ENCODE data around the gene FHDC1.

The FHDC1 gene

GRCh38 chr4:153018031-153018430 lies 81.9 kb downstream of the FHDC1 start:
- no peak overlapping the region for H3K4me3 ChIP-seq (IDR thresholded peaks at IDR 0.05; ENCODE audit: insufficient read depth, low read depth, low read length)
- no peak for TF ChIP-seq CTCF (conservative IDR thresholded peaks at IDR 0.05; ENCODE audit: low read depth, low read length)
- H3K9ac ChIP-seq, result no peak overlapping the region
- no peaks in the 10 kb centered on the region for H3K36me3 ChIP-seq (ENCODE audit: insufficient read depth)
- H3K4me2 ChIP-seq, result no peak overlapping the region
- H3K79me2 ChIP-seq (ENCODE audit: insufficient read depth, low read depth), result no peaks in the 10 kb centered on the region
- no peaks in the 10 kb centered on the region for H3K4me1 ChIP-seq (ENCODE audit: low read depth, poor library complexity, severe bottlenecking)
- no peak overlapping the region for H2AFZ ChIP-seq (ENCODE audit: low read depth)
- H3K27ac ChIP-seq, result no peak overlapping the region
- H4K20me1 ChIP-seq (ENCODE audit: insufficient read depth), result no peaks in the 10 kb centered on the region
- H3K27me3 ChIP-seq (ENCODE audit: insufficient read depth, low read depth), result no peaks in the 10 kb centered on the region

DNA sequence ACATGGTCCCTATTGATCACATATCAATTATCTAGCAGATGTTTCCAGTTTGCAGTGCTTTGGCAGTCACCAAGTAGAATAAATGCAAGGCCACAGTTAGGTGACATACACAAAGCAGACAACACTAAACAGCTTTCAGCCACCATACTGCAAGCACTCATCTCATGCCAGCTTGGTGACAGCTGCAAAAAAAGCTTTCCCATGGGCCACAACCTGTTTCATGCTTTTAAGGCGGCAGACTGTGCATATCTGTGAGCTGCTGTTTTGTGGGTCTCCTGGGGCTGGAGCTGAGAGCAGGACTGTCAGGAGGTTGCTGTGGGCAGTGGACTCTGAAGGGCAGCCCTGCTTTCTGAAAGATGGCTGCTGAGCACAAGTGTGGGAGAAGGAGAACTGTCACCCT lies 82.6 kb downstream of the FHDC1 start:
- no peak for TF ChIP-seq CTCF (conservative IDR thresholded peaks at IDR 0.05; ENCODE audit: low read depth, low read length)
- Histone ChIP-seq H3K4me3 (IDR thresholded peaks at IDR 0.05; ENCODE audit: insufficient read depth, low read depth, low read length) (no peak overlapping the region), H3K36me3 (ENCODE audit: insufficient read depth) (no peaks in the 10 kb centered on the region), H2AFZ (ENCODE audit: low read depth) (no peak overlapping the region), H3K4me2 (no peak overlapping the region), H3K79me2 (ENCODE audit: insufficient read depth, low read depth) (no peaks in the 10 kb centered on the region), H3K9ac (no peak overlapping the region), H4K20me1 (ENCODE audit: insufficient read depth) (no peaks in the 10 kb centered on the region), H3K27ac (no peak overlapping the region), H3K27me3 (ENCODE audit: insufficient read depth, low read depth) (no peaks in the 10 kb centered on the region), H3K4me1 (ENCODE audit: low read depth, poor library complexity, severe bottlenecking) (no peaks in the 10 kb centered on the region)

GRCh38 chr4:153019906-153020305 lies 83.8 kb downstream of the FHDC1 start:
- Histone ChIP-seq H3K27me3 (ENCODE audit: insufficient read depth, low read depth) (no peaks in the 10 kb centered on the region), H4K20me1 (ENCODE audit: insufficient read depth) (no peaks in the 10 kb centered on the region), H3K4me2 (no peak overlapping the region), H3K4me3 (IDR thresholded peaks at IDR 0.05; ENCODE audit: insufficient read depth, low read depth, low read length) (no peak overlapping the region), H3K79me2 (ENCODE audit: insufficient read depth, low read depth) (no peaks in the 10 kb centered on the region), H3K9ac (no peak overlapping the region), H3K36me3 (ENCODE audit: insufficient read depth) (no peaks in the 10 kb centered on the region), H3K27ac (no peak overlapping the region), H3K4me1 (ENCODE audit: low read depth, poor library complexity, severe bottlenecking) (no peaks in the 10 kb centered on the region), H2AFZ (ENCODE audit: low read depth) (no peak overlapping the region)
- no peak for TF ChIP-seq CTCF (conservative IDR thresholded peaks at IDR 0.05; ENCODE audit: low read depth, low read length)

- Histone ChIP-seq H3K27me3 (ENCODE audit: insufficient read depth, low read depth) (no peaks in the 10 kb centered on the region), H3K4me1 (ENCODE audit: low read depth, poor library complexity, severe bottlenecking) (no peaks in the 10 kb centered on the region), H3K9ac (no peak overlapping the region), H3K27ac (no peak overlapping the region), H3K4me3 (IDR thresholded peaks at IDR 0.05; ENCODE audit: insufficient read depth, low read depth, low read length) (no peak overlapping the region), H3K79me2 (ENCODE audit: insufficient read depth, low read depth) (no peaks in the 10 kb centered on the region), H4K20me1 (ENCODE audit: insufficient read depth) (no peaks in the 10 kb centered on the region), H3K36me3 (ENCODE audit: insufficient read depth) (no peaks in the 10 kb centered on the region), H3K4me2 (no peak overlapping the region), H2AFZ (ENCODE audit: low read depth) (no peak overlapping the region)
- no peak for TF ChIP-seq CTCF (conservative IDR thresholded peaks at IDR 0.05; ENCODE audit: low read depth, low read length)
Measured at GRCh38 chr4:153020457-153020856, 84.3 kb downstream of the FHDC1 start.

DNA sequence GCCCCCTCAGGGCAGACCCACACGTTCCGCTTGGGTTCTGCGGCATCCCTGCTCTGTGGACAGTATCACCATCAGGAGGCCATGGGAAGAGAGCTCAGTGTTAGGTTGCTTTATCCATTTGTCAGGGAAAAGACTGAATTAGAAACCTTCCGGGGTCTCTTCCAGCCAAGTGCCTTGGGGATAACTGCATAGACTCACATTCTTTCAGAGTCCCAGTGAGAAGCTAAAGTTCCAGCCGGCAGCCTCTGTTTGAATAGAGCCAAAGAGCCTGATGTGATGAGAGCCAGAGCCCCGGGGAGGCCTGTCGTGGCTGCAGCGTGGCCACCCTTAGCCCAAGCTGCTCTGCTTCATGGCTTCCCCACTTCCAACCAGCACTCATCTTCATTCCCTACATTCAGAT lies 85.2 kb downstream of the FHDC1 start:
- no peak for TF ChIP-seq CTCF (conservative IDR thresholded peaks at IDR 0.05; ENCODE audit: low read depth, low read length)
- Histone ChIP-seq H3K36me3 (ENCODE audit: insufficient read depth) (no peaks in the 10 kb centered on the region), H3K79me2 (ENCODE audit: insufficient read depth, low read depth) (no peaks in the 10 kb centered on the region), H3K27ac (no peak overlapping the region), H3K27me3 (ENCODE audit: insufficient read depth, low read depth) (no peaks in the 10 kb centered on the region), H3K4me1 (ENCODE audit: low read depth, poor library complexity, severe bottlenecking) (no peaks in the 10 kb centered on the region), H3K4me3 (IDR thresholded peaks at IDR 0.05; ENCODE audit: insufficient read depth, low read depth, low read length) (no peak overlapping the region), H4K20me1 (ENCODE audit: insufficient read depth) (no peaks in the 10 kb centered on the region), H3K4me2 (no peak overlapping the region), H2AFZ (ENCODE audit: low read depth) (no peak overlapping the region), H3K9ac (no peak overlapping the region)
